GM19043 (cell line): ENCODE data around the gene PRRX2.
"Not testable (repeated sequence)": the region's sequence is repeated elsewhere in the genome, so short reads cannot be mapped to it uniquely, and the experiment has no call there.

Source experiments
- ATAC-seq: cut with Tn5 transposase; IDR thresholded peaks from one replicate; pipeline ENCODE4 v1.9.1; 2021; ENCODE audit warnings: low read depth; ENCODE audit not compliant: unreplicated experiment

The PRRX2 gene

GRCh38 chr9:129649726-129650679 lies 15.4 kb upstream of the PRRX2 start:
- no peak for ATAC-seq

- no peak for ATAC-seq
These were observed 14.7 kb upstream of the PRRX2 start for GRCh38 chr9:129650680-129651235.

GRCh38 chr9:129653823-129654553 lies 11.5 kb upstream of the PRRX2 start:
- ATAC-seq = no peak

- no peak for ATAC-seq
These were observed 10.8 kb upstream of the PRRX2 start for GRCh38 chr9:129654554-129655040.

GRCh38 chr9:129655154-129655553 lies 10.3 kb upstream of the PRRX2 start:
- no peak for ATAC-seq

GRCh38 chr9:129655696-129656095 lies 9.8 kb upstream of the PRRX2 start:
- no peak for ATAC-seq

- no peak for ATAC-seq
These were observed 8.6 kb upstream of the PRRX2 start for GRCh38 chr9:129656795-129657390.

GRCh38 chr9:129661029-129661428 lies 4.4 kb upstream of the PRRX2 start:
- no peak for ATAC-seq

GRCh38 chr9:129662239-129662638 lies 3.2 kb upstream of the PRRX2 start:
- ATAC-seq = not testable (repeated sequence)

- no peak for ATAC-seq
These were observed 580 bp upstream of the PRRX2 start for GRCh38 chr9:129664746-129665388.

GRCh38 chr9:129665814-129666520 lies 520 bp downstream of the PRRX2 start:
- ATAC-seq = no peak

- no peak for ATAC-seq
These were observed 1.1 kb downstream of the PRRX2 start for GRCh38 chr9:129666575-129666974.

GRCh38 chr9:129667378-129667777 lies 1.9 kb downstream of the PRRX2 start:
- no peak for ATAC-seq

- no peak for ATAC-seq
These were observed 2.4 kb downstream of the PRRX2 start for GRCh38 chr9:129667850-129668249.

GRCh38 chr9:129669141-129669718 lies 3.8 kb downstream of the PRRX2 start:
- ATAC-seq = no peak

GRCh38 chr9:129669946-129670345 lies 4.5 kb downstream of the PRRX2 start:
- ATAC-seq = no peak

- no peak for ATAC-seq
These were observed 5.6 kb downstream of the PRRX2 start for GRCh38 chr9:129671065-129671464.

- ATAC-seq = no peak
These were observed 6.1 kb downstream of the PRRX2 start for GRCh38 chr9:129671519-129671918.

GRCh38 chr9:129672702-129673101 lies 7.3 kb downstream of the PRRX2 start:
- ATAC-seq = no peak
